Neural progenitor cell (in vitro differentiated cells): ENCODE measurements around the gene CLDN12.

Source experiments
- CTCF ChIP-seq: fragments of 200-600 bp; sonication (generic); IDR thresholded peaks from 2 replicates; pipeline ENCODE4 v1.5.1; 2017; ENCODE audit warnings: antibody characterized with exemption, mild to moderate bottlenecking
- EZH2phosphoT487 ChIP-seq: fragments of 200-600 bp; sonication (generic); IDR thresholded peaks from 2 replicates; pipeline ENCODE4 v1.6.1; 2017; ENCODE audit warnings: antibody characterized with exemption

GRCh38 chr7:90404777-90405176 lies 1.5 kb downstream of the CLDN12 start:
- TF ChIP-seq EZH2phosphoT487 (no peak), CTCF (no peak)
